H9 (cell line): Measurements from ENCODE around the gene IARS1. TPM values are rescaled to one million over a fixed set of nuclear protein-coding genes. Genes with fewer than 3 reads are reported as not detected.

Experiments used
- DNase-seq: peaks from one replicate; pipeline ENCODE4 v3.0.0-alpha.2; 2017
- H2AFZ ChIP-seq: one replicate; pipeline ENCODE4 v1.6.1; 2013; ENCODE audit warnings: mild to moderate bottlenecking, low read length, control low read depth, moderate library complexity
- H2AK5ac ChIP-seq: 2 replicates; pipeline ENCODE4 v1.6.1; 2013; ENCODE audit warnings: low read length, control low read depth, mixed read lengths; ENCODE audit not compliant: insufficient read length
- H2BK120ac ChIP-seq: one replicate; pipeline ENCODE4 v1.6.1; 2013; ENCODE audit warnings: low read depth, mild to moderate bottlenecking, low read length, control low read depth, inconsistent platforms; ENCODE audit not compliant: poor library complexity, severe bottlenecking
- H2BK12ac ChIP-seq: 2 replicates; pipeline ENCODE4 v1.6.1; 2013; ENCODE audit warnings: low read length, control low read depth, mixed read lengths, low read depth; ENCODE audit not compliant: insufficient read length
- H2BK15ac ChIP-seq: 2 replicates; pipeline ENCODE4 v1.6.1; 2013; ENCODE audit warnings: low read depth, low read length, control low read depth
- H2BK20ac ChIP-seq: one replicate; pipeline ENCODE4 v1.6.1; 2013; ENCODE audit warnings: low read depth, mild to moderate bottlenecking, low read length, control low read depth, inconsistent platforms; ENCODE audit not compliant: poor library complexity, severe bottlenecking
- H2BK5ac ChIP-seq: 2 replicates; pipeline ENCODE4 v1.6.1; 2013; ENCODE audit warnings: low read length, control low read depth, mixed read lengths; ENCODE audit not compliant: insufficient read length
- H3K14ac ChIP-seq: 2 replicates; pipeline ENCODE4 v1.6.1; 2013; ENCODE audit warnings: low read length, control low read depth; ENCODE audit not compliant: insufficient read depth
- H3K18ac ChIP-seq: 2 replicates; pipeline ENCODE4 v1.6.1; 2013; ENCODE audit warnings: low read depth, mild to moderate bottlenecking, mixed read lengths, low read length, control low read depth; ENCODE audit not compliant: insufficient read length
- H3K23ac ChIP-seq: 2 replicates; pipeline ENCODE4 v1.6.1; 2013; ENCODE audit warnings: low read length, control low read depth, mixed read lengths, low read depth; ENCODE audit not compliant: insufficient read length
- H3K23me2 ChIP-seq: 2 replicates; pipeline ENCODE4 v1.6.1; 2013; ENCODE audit warnings: low read depth, mild to moderate bottlenecking, mixed read lengths, low read length, control low read depth; ENCODE audit not compliant: insufficient read length, poor library complexity, severe bottlenecking
- H3K27ac ChIP-seq: 2 replicates; pipeline ENCODE4 v1.5.1; 2013; ENCODE audit warnings: low read length, control low read depth, mixed read lengths, low read depth; ENCODE audit not compliant: insufficient read length
- H3K27me3 ChIP-seq: 2 replicates; pipeline ENCODE4 v1.6.1; 2013; ENCODE audit warnings: low read length, control low read depth, inconsistent platforms; ENCODE audit not compliant: insufficient read depth
- H3K4ac ChIP-seq: 2 replicates; pipeline ENCODE4 v1.6.1; 2013; ENCODE audit warnings: low read depth, mild to moderate bottlenecking, control low read depth, inconsistent platforms, low read length, moderate library complexity
- H3K4me1 ChIP-seq: 2 replicates; pipeline ENCODE4 v1.6.1; 2013; ENCODE audit warnings: low read length, control low read depth, inconsistent platforms; ENCODE audit not compliant: insufficient read depth
- H3K4me2 ChIP-seq: 2 replicates; pipeline ENCODE4 v1.6.1; 2013; ENCODE audit warnings: low read length, control low read depth, mixed read lengths; ENCODE audit not compliant: insufficient read length, insufficient read depth
- H3K56ac ChIP-seq: 2 replicates; pipeline ENCODE4 v1.6.1; 2013; ENCODE audit warnings: low read depth, mild to moderate bottlenecking, mixed read lengths, low read length, control low read depth; ENCODE audit not compliant: insufficient read length
- H3K79me1 ChIP-seq: 2 replicates; pipeline ENCODE4 v1.6.1; 2013; ENCODE audit warnings: low read depth, mild to moderate bottlenecking, moderate library complexity, low read length, control low read depth, inconsistent platforms; ENCODE audit not compliant: insufficient read depth, poor library complexity, severe bottlenecking
- H3K79me2 ChIP-seq: 2 replicates; pipeline ENCODE4 v1.6.1; 2013; ENCODE audit warnings: low read length, control low read depth, inconsistent platforms; ENCODE audit not compliant: insufficient read depth
- H3K9ac ChIP-seq: 2 replicates; pipeline ENCODE4 v1.6.1; 2013; ENCODE audit warnings: low read length, control low read depth, mixed read lengths; ENCODE audit not compliant: insufficient read length; ENCODE audit errors: extremely low read depth
- H3K9me3 ChIP-seq: one replicate; pipeline ENCODE4 v1.6.1; 2013; ENCODE audit warnings: low read depth, low read length, inconsistent platforms; ENCODE audit not compliant: control insufficient read depth
- H3T11ph ChIP-seq: one replicate; pipeline ENCODE4 v1.6.1; 2013; ENCODE audit warnings: mild to moderate bottlenecking, low read length, control low read depth, inconsistent platforms
- H4K20me1 ChIP-seq: one replicate; pipeline ENCODE4 v1.6.1; 2013; ENCODE audit not compliant: control insufficient read depth, insufficient read length, insufficient read depth
- H4K5ac ChIP-seq: 2 replicates; pipeline ENCODE4 v1.6.1; 2013; ENCODE audit warnings: low read depth, mild to moderate bottlenecking, mixed read lengths, low read length, control low read depth; ENCODE audit not compliant: insufficient read length
- H4K8ac ChIP-seq: replicated peaks from 2 replicates; pipeline ENCODE4 v1.6.1; 2013; ENCODE audit warnings: low read length, control low read depth, mixed read lengths, low read depth; ENCODE audit not compliant: insufficient read length
- H4K91ac ChIP-seq: 2 replicates; pipeline ENCODE4 v1.6.1; 2013; ENCODE audit warnings: low read depth, mild to moderate bottlenecking, moderate library complexity, mixed read lengths, low read length, control low read depth; ENCODE audit not compliant: insufficient read length
- H3K27ac Mint-ChIP-seq, 3 experiments: 2 replicates in 2 of 3; 3 replicates in 1 of 3; pipeline ENCODE4 v1.8.0; 2020 to 2021; ENCODE audit warnings: mixed read lengths in 3 of 3, mild to moderate bottlenecking in 1 of 3, moderate library complexity in 1 of 3
- H3K27me3 Mint-ChIP-seq: 2 replicates; pipeline ENCODE4 v1.8.0; 2021; ENCODE audit warnings: low read depth, mild to moderate bottlenecking, moderate library complexity, mixed read lengths
- H3K36me3 Mint-ChIP-seq, 3 experiments: 2 replicates in 2 of 3; 3 replicates in 1 of 3; pipeline ENCODE4 v1.8.0; 2020 to 2021; ENCODE audit warnings: low read depth in 3 of 3, mixed read lengths in 3 of 3; ENCODE audit not compliant: insufficient read depth in 1 of 3
- H3K4me1 Mint-ChIP-seq, 2 experiments: 2 replicates each; pipeline ENCODE4 v1.8.0; 2020; ENCODE audit warnings: mixed read lengths in 2 of 2
- H3K4me3 Mint-ChIP-seq, 2 experiments: 2 replicates in 1 of 2; 3 replicates in 1 of 2; pipeline ENCODE4 v1.8.0; 2020 to 2021; ENCODE audit warnings: mild to moderate bottlenecking in 2 of 2, mixed read lengths in 2 of 2, moderate library complexity in 1 of 2
- H3K9me3 Mint-ChIP-seq, 2 experiments: 2 replicates in 1 of 2; 3 replicates in 1 of 2; pipeline ENCODE4 v1.8.0; 2020; ENCODE audit warnings: mild to moderate bottlenecking in 2 of 2, mixed read lengths in 2 of 2, moderate library complexity in 1 of 2
- CTCF ChIP-seq: fragments of 200-600 bp; sonication (generic); conservative IDR thresholded peaks from 3 replicates; pipeline ENCODE4 v1.8.0; 2021; ENCODE audit warnings: antibody characterized with exemption, mild to moderate bottlenecking
- WGBS: extraction: QIAGEN DNeasy Blood & Tissue Kit; methylation state at CpG from one replicate; pipeline ENCODE4 v1.1.7; 2013; ENCODE audit warnings: missing lambda C conversion rate, low lambda C conversion rate, mixed read lengths; ENCODE audit not compliant: insufficient read length; ENCODE audit errors: extremely low coverage; 5-methylcytosine and 5-hydroxymethylcytosine counted together
- total RNA-seq: library from RNA; stranded (reverse); gene quantifications from 2 replicates; pipeline ENCODE4 v1.2.1, GENCODE V29; 2021

The IARS1 gene
- total RNA-seq, 1 experiment from 2014 or later: 234 TPM

- no peak for DNase-seq
- Histone ChIP-seq H2AK5ac (no peak overlapping the region), H3K27me3 (no peaks in the 10 kb centered on the region), H4K91ac (no peak overlapping the region), H3K18ac (no peak overlapping the region), H2BK12ac (no peak overlapping the region), H4K5ac (no peak overlapping the region), H2BK15ac (no peak overlapping the region), H3K14ac (no peak overlapping the region), H3T11ph (no peak overlapping the region), H3K9ac (peak overlapping the region; percentile 70), H3K27ac (no peak overlapping the region), H3K56ac (no peak overlapping the region), H3K23me2 (no peaks in the 10 kb centered on the region), H3K23ac (no peak overlapping the region), H3K79me1 (no peaks in the 10 kb centered on the region), H2BK5ac (no peak overlapping the region), H3K4me1 (no peaks in the 10 kb centered on the region), H4K20me1 (no peaks in the 10 kb centered on the region), H3K4me2 (peak overlapping the region; percentile 63), H3K4ac (no peak overlapping the region), H2AFZ (no peak overlapping the region), H2BK120ac (no peak overlapping the region), H2BK20ac (no peak overlapping the region), H4K8ac (no peak overlapping the region), H3K79me2 (peaks cover 6% of the 10 kb centered on the region; the same call in 1 of the 2 replicates), H3K9me3 (no peaks in the 10 kb centered on the region)
- peak overlapping the region in 1 of 3 experiments; percentile 45; a peak in 1 of 7 replicates for H3K27ac Mint-ChIP-seq
- no peaks in the 10 kb centered on the region; the same call in 1 of the 2 replicates for H3K27me3 Mint-ChIP-seq
- H3K36me3 Mint-ChIP-seq: peaks cover 11 to 33% (median 26%) of the 10 kb centered on the region in 3 experiments; a peak in 6 of 7 replicates
- no peak for TF ChIP-seq CTCF
- peaks cover 19 to 21% of the 10 kb centered on the region in 2 experiments for H3K4me1 Mint-ChIP-seq
- no peaks in the 10 kb centered on the region; a peak in 1 of 5 replicates for H3K9me3 Mint-ChIP-seq
- H3K4me3 Mint-ChIP-seq: peak overlapping the region; percentile 99
- no CpG with 5 or more reads among the region's 2 CpGs for WGBS
These were observed 30.9 kb upstream of the IARS1 start for GRCh38 chr9:92324431-92324830.
